Stimulated activated CD8-positive, alpha-beta memory T cell treated with anti-CD3 and anti-CD28 coated beads, Interleukin-15, amount 100 ng/mL, for 4 hours (primary cell): Measurements from ENCODE around the gene TRIP10.

Experiments
- DNase-seq, 2 donors: peaks; one replicate each; pipeline ENCODE4 v3.0.0-alpha.2; 2020; ENCODE audit warnings: low read depth in 2 of 2

TRIP10 gene

DNA sequence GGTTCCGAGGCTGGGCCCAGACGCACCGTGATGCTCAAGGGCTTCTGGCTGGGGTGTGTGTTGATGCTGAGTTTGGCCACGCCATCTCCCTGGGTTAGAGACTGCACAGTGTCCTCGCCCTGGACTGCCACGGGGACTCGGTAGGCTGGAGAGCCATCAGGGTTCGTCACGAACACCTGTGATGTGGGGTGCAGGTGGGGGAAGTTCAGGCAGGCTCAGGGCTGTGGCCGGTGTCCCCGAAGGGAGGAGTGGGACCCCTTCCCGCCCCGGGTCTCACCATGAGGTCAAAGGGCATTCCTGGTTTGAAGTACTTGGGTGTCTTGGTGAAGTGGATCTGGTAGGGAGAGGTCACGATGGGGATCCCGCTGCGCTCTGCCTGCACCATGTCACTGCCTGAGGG, 27.2 kb upstream of the TRIP10 start:
- DNase-seq = no peak

DNA sequence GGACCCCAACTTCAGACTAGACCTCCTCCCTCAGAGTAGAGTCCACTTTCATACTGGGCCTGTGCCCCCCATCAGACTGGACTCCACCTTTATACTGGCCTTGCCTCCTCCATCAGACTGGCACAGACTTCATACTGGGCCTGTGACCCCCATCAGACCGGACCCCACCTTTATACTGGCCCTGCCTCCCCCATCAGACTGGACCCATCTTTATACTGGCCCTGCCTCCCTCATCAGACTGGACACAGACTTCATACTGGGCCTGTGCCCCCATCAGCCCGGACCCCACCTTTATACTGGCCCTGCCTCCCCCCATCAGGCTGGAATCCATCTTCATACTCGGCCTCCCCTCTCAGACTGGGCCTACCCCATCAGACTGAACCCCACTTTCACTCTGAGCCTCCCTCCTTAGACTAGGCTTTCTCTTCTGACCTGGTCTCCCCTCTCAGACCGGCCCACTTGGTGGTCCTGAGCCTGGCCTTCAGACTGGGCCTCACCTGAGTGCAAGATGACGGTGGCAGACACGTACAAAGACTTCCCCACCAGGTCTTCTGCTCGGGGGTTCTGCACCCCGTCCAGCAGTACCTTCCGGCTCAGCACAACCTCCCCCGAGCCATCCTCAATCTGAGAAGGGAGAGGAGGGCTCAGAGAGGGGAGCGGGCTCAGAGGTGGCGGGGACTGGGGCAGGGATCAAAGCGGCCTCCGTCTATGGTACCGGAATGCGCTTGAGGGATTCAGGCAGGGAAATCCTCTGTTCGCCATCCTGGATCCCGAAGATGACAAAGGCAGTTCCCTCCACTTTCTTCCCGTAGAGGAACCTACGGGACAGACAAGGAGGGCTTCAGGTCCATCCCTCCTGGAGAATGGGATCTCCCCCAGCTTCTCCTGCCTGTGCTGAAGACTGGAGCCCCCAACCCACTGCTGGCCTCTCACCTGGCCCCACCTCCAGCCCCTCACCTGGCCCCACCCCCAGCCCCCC, 26.5 kb upstream of the TRIP10 start:
- DNase-seq = no peak

DNA sequence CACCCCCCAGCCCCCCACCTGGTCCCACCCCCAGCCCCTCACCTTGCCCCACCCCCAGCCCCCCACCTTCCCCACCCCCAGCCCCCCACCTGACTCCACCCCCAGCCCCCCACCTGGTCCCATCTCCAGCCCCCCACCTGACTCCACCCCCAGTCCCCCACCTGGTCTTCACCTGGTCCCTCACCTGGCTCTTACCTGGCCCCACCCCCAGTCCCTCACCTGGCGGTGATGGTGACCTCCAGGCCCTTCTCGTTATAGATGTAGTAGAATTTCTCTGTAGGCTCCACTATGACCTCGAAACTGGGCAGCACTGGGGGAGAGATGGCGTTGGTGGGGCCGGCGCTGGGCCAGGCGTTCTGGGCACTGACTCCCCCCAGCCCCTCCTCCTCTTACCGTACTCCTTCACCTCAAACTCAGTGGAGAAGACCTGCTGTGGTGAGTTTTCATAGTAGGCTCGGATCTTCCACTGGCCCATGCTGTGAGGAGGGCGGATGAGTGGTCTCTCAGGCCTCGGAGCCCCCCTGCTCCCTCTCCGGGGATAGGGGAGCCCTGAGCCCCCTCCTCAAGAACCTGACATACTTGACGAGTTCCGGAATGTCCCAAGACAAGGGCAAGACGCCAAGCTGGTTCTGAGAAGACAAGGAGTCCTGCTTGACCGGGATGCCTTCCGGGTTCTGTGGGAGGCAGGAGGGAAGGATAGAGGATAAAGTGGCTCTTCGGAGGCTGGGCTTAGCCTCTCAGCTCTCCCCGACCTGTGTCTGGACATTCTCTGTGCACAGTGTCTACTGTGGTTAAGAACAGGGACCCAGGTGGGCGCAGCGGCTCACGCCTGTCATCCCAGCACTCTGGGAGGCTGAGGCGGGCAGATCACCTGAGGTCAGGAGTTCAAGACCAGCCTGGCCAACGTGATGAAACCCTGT, 25.4 kb upstream of the TRIP10 start:
- no peak for DNase-seq

DNA sequence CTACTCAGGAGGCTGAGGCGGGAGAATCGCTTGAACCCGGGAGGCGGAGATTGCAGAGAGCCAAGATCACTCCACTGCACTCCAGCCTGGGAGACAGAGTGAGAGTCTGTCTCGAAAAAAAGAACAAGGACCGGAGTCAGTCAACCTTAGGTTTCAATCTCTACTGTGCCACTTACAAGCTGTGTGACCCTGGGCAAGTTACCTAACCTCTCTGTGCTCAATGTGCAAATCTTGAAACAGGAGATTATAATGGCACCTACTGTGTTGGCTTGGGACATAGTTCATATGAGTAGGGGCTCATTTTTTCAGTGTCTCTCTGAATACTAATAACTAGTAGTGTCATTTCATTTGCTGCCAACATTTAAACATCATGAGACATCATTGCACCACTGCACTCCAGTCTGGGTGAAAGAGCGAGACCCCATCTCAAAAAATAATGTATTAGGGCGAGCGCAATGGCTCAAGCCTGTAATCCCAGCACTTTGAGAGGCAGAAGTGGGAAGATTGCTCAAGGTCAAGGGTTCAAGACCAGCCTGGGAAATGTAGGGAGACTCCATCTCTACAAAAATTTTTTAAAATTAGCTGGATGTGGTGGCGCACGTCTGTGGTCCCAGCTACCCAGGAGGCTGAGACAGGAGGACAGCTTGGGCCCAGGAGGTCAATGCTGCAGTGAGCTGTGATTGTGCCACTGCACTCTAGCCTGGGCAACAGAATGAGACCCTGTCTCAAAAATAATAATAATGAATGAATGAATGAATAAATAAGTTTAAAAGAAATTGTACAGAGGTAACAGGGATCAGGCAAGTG, 24.5 kb upstream of the TRIP10 start:
- DNase-seq = no peak

DNA sequence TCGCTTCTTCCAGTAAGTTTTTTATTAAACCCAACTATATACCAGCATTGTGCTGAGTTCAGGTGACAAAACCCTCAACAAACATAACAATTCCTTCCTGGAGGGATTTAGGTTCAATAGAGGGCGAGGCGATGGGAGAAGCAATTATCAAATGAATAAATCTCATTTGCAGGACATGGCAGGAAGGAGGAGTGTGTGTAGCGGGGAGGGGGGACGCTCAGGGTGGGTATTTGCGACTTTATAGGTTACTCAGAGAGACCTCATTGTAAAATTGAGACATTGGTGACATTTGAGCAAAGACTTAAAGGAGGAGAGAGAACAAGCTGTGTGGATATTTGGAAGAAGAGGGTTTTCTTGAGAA, 22.9 kb upstream of the TRIP10 start:
- no peak for DNase-seq

DNA sequence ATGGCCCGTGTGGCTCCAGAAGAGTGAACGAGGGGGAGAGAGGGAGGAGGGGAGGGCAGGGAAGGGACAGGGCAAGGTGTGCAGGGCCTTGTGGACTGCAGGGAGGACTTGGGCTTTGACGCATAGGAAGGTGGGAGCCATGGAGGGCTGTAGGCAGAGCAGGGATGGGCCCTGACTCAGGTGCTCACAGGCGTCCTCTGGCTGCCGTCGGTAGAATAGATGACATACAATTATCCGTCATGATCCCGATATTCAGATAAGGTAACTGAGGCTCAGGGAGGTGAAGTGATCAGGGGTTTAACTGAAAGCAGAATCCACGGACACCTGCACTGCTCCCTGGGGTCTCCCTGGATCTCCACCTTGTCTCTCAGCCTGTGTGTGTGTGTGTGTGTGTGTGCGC, 22.4 kb upstream of the TRIP10 start:
- no peak for DNase-seq

DNA sequence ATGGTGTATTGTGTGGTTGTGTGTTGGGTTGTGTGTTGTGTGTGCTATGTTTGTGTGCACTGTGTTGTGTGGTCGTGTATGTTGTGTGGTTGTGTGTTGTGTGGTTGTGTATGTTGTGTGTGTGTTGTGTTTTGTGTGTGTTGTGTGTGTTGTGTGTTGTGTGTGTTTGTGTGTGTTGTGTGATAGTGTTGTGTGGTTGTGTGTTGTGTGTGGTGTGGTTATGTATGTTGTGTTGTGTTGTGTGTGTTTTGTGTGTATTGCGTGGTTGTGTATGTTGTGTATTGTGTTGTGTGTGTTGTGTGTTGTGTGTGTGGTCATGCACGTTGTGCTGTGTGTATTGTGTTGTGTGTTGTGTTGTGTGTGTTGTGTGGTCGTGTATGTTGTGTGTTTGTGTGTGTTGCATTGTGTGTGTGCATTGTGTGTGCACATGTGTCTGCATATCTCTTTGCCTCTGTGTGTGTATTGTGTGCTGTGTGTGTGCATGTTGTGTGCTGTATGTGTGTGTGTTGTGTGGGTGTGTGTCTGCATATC, 22.0 kb upstream of the TRIP10 start:
- no peak for DNase-seq

DNA sequence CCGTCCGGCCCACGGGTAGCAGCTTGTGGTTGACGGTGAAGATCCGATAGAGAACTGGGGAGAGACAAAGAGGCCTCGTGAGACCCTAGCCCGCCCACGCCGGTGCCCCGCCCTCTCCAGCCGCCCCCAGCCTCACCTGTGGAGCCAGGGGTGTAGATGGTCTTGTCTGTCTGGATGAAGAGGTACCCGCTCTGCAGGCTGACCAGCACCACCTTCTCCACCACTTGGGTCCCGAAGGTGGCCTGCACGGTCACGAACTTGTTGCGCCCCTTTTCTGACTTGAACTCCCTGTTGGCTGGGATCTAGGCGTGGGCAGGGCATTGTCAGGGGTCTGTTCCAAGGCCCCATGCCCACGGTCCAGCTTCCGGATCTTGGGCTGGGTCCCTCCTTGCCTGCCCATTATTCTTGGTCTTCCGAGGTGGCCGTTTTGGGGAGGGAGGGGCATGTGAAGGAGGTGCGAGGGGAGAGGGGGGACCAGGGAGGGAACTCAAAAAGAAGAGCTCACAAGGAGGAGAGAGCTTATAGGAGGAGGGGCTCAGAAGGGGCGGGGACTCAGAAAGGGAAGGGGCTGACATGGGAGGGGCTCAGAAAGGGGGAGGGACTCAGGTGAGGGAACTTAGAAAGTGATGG, 21.3 kb upstream of the TRIP10 start:
- DNase-seq = no peak

DNA sequence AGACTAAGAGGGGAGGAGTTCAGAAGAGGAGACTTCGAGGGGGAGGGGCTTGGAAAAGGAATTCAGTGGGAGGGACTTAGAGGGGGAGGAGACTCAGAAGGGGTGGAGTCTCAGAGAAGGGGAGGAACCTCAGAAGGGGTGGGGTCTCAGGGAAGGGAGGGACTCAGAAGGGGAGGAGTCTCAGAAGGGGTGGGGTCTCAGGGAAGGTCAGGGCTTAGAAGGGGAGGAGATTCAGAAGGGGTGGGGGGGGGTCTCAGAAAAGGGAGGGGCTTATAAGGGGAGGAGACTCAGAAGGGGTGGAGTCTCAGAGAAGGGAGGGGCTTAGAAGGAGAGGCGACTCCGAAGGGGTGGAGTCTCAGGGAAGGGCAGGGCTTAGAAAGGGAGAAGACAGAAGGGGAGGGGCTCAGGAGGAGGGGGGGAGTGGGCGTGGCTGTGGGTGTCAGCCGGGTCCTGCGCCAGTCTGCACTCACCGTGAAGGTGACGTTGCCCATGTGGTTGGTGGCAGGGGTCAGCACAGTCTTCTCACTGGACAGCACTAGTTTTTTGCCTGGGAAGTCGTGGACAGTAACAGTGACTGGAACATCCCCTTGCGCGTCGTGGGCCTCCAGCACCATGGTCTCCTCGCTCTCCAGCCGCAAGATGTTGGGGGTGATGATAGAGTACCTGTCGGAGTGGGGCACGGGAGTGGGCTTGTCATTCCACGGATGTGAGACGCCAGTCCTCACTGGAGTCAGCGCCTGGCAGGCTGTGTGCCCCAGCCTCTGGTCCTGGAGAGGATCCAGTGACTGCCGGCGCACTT, 20.5 kb upstream of the TRIP10 start:
- no peak for DNase-seq

DNA sequence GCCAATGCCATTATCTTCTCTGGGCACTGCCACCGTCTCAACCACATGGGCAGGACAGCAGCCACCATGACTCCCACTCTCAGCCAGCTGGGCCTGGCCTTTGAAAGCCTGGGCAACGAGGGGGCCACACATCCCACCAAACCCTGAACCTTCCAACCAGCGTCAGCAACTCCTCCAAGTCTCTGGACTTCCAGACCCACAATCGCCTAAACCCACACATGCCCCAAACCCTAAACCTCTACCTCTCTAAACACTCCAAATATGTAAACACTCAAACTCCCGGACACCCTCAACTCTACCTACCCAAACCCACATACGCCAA, 20.0 kb upstream of the TRIP10 start:
- DNase-seq = no peak

DNA sequence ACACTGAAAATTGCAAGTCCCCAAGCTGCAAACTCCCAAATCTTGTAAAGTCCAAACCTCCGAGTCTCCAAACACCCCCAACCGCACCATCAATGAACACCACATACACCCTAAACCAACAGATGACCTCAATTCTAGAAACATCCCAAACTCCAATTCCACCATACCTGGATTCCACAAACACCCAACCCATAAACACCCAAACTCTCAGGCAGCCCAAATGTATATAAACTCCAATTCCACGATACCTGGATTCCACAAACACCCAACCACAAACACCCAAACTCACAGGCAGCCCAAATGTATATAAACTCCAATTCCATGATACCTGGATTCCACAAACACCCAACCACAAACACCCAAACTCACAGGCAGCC, 19.5 kb upstream of the TRIP10 start:
- DNase-seq = no peak

DNA sequence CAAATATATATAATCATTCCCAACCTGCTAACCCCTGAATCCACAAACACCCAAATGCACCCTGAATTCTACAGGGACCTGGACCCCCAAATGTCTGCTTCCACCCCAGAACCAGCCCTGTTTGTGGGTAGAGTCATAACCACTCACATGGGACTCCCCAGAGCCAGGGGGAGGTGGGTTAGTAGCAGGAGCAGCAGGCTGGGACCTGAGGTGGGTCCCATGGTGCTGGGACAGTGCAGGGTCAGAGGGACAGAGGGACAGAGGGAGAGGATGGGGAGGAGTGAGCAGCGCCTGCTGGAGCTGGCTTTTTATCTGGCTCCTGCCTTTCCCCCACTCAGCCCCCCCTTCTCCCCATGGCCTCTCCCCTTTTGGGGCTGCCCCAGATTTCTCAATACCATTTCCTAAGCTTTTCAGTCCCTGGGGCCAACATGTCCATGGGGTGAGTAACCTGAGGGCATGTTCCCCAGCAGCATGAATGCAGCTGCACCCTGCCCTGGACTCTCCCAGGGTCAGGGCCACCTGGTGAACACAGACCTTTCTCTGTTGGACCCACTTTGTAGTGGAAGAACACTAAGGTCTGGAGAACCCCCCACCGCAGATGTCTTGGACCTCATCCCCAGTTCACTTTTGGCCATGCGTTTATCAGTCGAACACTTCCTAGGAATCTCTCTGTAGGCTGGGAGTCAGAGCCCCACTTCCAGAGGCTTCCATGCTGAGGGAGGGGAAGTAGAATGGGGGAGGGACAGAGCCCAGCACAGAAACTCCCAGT, 18.9 kb upstream of the TRIP10 start, which contains the start of gene C3:
TSS of gene C3 (minus strand) at position 282 of the 769 bp plus-strand sequence. CDS start at position 221, 61 bp downstream.
- no peak for DNase-seq

DNA sequence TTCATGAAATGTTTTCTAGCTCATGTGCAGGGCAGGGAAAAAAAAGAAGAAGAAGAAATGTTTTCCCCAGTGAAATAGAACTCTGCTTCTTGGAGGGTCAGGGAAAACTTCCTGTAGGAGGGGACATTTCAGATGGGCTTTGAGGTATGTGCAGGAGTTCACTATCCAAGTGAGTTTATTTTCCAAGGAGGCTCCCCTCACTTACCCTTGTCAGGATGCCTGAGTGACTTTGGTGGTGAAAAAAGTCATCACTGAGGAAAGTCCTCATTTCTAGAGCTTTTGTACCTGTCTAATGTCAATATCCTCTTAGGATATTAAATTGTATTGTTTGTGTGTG, 18.4 kb upstream of the TRIP10 start:
- DNase-seq = no peak

DNA sequence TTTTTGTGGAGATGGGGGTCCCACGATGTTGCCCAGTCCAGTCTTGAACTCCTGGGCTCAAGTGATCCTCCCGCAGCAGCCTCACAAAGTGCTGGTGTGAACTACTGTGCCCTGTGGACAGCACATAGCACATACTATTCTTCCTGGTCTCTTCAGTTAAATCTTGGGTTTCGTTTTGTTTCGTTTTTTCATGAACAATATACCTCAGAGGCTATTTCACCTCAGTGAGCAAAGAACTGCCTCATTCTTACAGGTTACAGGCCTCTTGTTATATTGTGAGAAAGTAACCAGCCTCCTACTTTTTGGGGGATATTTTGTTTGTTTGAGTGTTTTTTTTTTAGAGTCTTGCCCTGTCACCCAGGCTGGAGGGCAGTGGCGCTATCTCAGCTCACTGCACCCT, 17.7 kb upstream of the TRIP10 start:
- DNase-seq = no peak

DNA sequence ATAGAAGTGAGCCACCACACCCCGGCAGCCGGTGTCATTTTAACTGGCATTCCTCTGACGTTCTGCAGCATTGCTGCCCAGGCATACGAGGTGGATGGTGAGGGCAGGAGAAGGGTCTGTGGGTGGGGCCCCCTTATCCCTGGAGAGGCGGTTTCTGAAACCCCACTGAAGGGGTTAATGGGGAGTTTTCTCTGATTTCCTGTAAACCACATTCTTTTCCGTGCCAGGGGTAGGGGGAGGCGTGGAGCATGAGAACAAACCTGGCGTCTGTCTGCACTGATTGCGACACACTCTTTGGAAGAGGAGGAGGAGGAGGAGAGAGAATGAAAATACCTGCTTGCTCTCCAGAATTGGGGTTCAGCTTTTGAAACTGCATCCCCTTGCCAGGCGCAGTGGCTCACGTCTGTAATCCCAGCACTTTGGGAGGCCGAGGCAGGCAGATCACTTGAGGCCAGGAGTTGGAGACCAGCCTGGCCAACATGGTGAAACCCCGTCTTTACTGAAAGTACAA, 16.3 kb upstream of the TRIP10 start:
- no peak for DNase-seq

DNA sequence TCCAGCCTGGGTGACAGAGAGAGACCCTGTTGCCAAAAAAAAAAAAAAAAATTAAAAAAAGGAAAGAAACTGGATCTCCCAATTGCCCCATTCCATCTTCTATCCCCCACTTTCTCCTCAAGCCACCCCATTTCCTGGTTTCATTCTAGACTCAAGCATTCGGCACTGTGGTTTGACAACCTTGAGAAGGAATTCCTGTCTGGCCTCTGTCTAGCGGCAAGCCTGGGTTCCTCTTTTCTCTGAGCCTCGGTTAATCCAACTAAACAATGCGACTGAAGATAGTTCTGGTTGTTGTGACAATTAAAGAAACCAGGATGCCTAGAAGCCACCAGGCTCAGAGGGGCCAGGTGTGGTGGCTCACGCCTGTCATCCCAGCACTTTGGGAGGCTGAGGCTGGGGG, 15.7 kb upstream of the TRIP10 start:
- DNase-seq = no peak

DNA sequence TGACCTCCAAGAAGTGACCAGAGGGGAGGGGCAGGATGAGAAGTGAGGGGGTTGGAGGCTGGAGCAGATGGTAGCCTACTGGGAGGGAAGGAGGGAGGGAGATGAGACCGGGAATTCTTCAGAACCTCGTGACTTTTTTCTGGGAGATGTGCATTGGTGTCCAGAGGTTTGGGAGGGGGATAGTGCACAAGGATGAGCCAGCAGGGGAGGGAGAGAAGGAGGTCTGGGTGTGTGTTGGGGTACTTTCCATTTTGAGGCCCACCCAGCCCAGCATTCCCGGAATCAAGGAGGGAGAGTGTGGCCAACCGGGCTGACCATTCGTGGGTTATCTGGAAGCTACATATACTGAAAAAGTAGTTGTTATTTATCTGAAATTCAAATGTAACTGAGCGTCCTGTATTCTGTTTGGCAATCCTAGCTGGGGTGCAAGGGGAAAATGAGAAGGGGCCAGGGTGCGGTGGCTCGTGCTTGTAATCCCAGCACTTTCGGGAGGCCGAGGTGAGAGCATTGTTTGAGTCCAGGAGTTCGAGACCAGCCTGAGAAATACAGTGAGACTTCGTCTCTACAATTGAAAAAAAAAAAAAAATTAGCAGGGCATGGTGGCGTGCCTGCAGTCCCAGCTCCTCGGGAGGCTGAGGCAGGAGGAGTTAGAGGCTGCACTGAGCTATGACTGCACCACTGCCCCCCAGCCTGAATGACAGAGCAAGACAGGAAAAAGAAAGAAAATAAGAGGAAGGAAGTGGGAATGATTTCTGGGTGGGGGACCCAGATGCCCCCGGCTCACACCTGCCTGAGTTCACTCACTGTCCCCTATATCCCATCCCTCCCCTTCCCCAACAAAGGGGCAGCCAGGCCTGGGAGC, 14.6 kb upstream of the TRIP10 start:
- no peak for DNase-seq

DNA sequence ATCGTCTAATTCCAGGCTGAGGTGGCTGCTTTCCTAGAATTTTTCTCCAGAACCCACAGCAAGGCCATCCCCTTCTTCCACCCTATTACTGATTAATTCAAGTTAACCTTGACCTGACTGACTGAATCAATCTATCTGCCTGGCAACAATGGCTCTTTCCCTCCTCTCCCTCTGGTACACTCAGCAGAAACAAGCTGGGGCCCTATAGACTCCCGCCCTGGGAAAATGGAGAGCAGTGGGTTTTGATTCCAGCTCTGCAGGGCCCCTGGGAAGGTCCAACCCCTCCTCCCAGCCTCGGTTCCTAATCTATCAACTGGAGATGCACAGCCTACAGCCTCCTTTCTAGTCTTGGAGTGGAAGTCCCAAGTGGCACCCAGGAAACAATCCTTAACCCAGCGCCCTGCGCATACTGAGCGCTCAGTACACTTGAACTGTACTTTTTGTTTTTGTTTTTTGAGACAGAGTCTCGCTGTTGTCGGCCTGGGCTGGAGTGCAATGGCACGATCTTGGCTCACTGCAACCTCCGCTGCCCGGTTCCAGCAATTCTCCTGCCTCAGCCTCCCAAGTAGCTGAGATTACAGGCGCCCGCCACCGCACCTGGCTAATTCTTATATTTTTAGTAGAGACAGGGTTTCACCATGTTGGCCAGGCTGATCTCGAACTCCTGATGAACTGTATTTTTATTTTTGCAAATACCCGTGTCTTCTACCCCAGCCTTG, 13.8 kb upstream of the TRIP10 start:
- DNase-seq = no peak
